Stimulated activated CD8-positive, alpha-beta memory T cell treated with anti-CD3 and anti-CD28 coated beads, Interleukin-4, amount 100 ng/mL, for 48 hours (primary cell): Measurements from ENCODE around the gene CFDP1.

Source experiments
- DNase-seq: peaks from one replicate; pipeline ENCODE4 v3.0.0-alpha.2; 2020

Gene CFDP1

GRCh38 chr16:75371171-75371570, 62.1 kb downstream of the CFDP1 start:
- no peak for DNase-seq

GRCh38 chr16:75364286-75364791, 69.0 kb downstream of the CFDP1 start:
- no peak for DNase-seq

GRCh38 chr16:75362846-75363245, 70.5 kb downstream of the CFDP1 start:
- DNase-seq, result no peak

GRCh38 chr16:75361936-75362335, 71.4 kb downstream of the CFDP1 start:
- DNase-seq, result no peak

GRCh38 chr16:75354170-75354569, 79.1 kb downstream of the CFDP1 start:
- DNase-seq, result no peak

GRCh38 chr16:75351183-75351582, 82.1 kb downstream of the CFDP1 start:
- DNase-seq, result no peak

GRCh38 chr16:75345711-75346110, 87.6 kb downstream of the CFDP1 start:
- no peak for DNase-seq

- no peak for DNase-seq
Observed at GRCh38 chr16:75343941-75344340, 89.4 kb downstream of the CFDP1 start.

GRCh38 chr16:75343286-75343685, 90.0 kb downstream of the CFDP1 start:
- no peak for DNase-seq

GRCh38 chr16:75342308-75342811, 90.9 kb downstream of the CFDP1 start:
- DNase-seq, result no peak

- DNase-seq, result no peak
Observed at GRCh38 chr16:75341564-75342307, 91.6 kb downstream of the CFDP1 start.

GRCh38 chr16:75340741-75341491, 92.4 kb downstream of the CFDP1 start:
- no peak for DNase-seq

- no peak for DNase-seq
Observed at GRCh38 chr16:75337430-75337829, 95.9 kb downstream of the CFDP1 start.

- no peak for DNase-seq
Observed at GRCh38 chr16:75336521-75336920, 96.8 kb downstream of the CFDP1 start.

GRCh38 chr16:75333721-75334163, 99.6 kb downstream of the CFDP1 start:
- no peak for DNase-seq

- DNase-seq, result no peak
Observed at GRCh38 chr16:75329943-75330342, 103.4 kb downstream of the CFDP1 start.

- DNase-seq, result no peak
Observed at GRCh38 chr16:75326333-75326732, 107.0 kb downstream of the CFDP1 start.

- no peak for DNase-seq
Observed at GRCh38 chr16:75323933-75324332, 109.4 kb downstream of the CFDP1 start.

GRCh38 chr16:75323198-75323597, 110.1 kb downstream of the CFDP1 start:
- no peak for DNase-seq

GRCh38 chr16:75322740-75323139, 110.6 kb downstream of the CFDP1 start:
- no peak for DNase-seq

GRCh38 chr16:75320435-75320834, 112.9 kb downstream of the CFDP1 start:
- DNase-seq, result no peak

GRCh38 chr16:75319513-75320411, 113.5 kb downstream of the CFDP1 start:
- no peak for DNase-seq

GRCh38 chr16:75318737-75319136, 114.6 kb downstream of the CFDP1 start:
- no peak for DNase-seq
